GM21737 (cell line): ENCODE measurements around the gene HOATZ.

Experiments used
- ATAC-seq: cut with Tn5 transposase; IDR thresholded peaks from one replicate; pipeline ENCODE4 v1.9.1; 2021; ENCODE audit warnings: mild to moderate bottlenecking, moderate library complexity; ENCODE audit not compliant: unreplicated experiment

The HOATZ gene

DNA sequence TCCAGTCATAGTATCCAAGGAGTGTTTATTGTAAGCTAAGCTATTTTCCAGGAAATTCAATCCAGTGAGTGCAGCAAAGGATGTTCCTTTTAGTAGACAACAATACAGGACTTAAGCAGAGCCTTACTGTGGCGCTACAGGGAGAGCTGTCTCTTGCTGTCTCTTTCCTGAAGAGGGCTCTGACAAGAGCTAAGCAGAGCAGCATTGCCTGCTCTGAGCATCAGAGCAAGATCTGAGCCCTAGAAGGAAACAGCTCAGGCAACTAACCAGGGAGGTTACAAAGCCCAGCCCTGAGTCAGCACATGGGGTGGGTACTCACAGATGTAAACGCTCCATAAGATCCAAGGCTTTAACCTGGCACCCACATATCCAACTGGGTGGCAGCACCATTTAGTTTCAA is 33.9 kb downstream of the HOATZ start:
- ATAC-seq = no peak

GRCh38 chr11:111549196-111549868 is 34.8 kb downstream of the HOATZ start:
- ATAC-seq = no peak

DNA sequence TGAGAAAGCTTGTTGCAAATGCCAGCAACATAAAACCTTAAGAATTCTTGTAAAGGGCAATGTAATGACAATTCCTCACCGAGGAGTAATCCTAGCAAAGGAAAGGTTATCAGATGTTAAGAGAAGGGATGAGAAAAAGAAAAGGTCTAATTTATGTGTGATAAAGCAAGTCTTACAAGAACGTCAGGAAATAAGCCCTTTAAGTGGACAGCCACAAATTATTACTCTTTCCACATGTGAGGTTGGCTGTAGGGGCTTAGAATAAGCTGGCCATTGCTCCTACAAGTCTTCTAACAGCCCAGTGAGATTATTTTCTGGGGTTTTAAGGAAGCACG is 35.3 kb downstream of the HOATZ start:
- no peak for ATAC-seq

GRCh38 chr11:111550258-111550657 is 35.7 kb downstream of the HOATZ start:
- ATAC-seq = no peak

DNA sequence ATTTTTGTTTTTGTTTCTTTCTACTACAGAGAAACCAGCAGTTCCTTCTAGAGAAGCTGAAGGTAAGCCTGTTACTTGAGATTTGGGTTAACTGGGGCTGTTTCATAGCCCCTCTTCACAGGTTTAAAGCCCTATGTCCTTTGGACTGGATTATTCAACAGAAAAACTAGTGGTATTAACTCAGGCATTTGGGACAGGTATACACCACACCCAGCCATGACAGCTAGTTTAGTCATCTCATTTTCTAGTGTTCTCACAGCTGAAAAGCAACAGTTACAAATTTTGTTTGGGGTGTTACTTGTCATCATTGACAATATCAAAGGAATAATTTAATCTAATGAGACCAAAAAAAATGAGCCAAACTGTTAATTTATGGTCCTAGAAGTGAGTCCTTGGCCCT is 40.0 kb downstream of the HOATZ start:
- ATAC-seq = no peak

DNA sequence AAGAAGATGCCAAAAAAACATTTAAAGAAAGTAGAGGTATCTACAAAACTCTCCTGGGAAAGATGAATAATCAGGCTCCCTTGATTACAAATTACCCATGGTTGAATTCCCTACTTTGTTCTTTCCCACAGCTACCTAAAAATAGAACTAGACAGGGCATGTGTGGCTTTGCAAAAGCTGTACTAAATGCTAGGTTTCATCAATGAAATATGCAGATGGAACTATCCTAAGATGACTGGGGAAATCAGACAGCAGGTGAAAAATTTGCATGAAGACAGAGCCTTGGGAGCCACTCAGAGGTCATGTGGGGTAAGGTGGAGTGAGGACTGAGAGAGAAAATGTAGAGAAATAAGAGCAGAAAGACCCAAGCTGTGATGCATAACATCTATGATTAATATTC is 40.7 kb downstream of the HOATZ start:
- no peak for ATAC-seq

DNA sequence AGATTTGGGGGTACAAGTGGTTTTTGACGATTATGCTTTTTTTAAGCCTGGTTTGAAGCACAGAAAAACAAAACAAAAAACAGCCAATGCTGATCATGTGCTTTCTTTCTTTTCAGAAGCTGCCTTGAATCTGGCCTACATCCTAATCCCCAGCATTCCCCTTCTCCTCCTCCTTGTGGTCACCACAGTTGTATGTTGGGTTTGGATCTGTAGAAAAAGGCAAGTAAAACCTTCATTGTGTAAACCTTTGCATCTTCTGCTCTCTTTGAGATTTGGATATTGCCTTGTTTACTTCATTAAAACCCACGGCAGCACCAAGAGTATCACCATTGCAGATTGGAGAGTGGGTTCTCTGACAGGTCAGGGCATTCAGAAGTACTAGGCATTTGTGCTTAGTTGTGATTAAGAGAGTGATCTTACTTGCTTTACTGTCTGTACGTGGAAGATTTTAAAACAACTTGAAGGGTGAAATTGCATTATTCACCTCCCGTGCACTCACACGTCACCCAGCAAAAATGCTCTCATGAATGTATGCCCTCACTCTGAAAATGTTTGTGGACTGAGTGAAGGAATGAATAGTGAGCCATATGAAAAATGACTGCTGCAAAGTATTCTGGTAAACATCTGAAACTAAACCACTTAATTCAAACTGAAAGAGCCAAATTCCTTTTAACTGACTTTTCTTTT is 43.0 kb downstream of the HOATZ start:
- no peak for ATAC-seq

DNA sequence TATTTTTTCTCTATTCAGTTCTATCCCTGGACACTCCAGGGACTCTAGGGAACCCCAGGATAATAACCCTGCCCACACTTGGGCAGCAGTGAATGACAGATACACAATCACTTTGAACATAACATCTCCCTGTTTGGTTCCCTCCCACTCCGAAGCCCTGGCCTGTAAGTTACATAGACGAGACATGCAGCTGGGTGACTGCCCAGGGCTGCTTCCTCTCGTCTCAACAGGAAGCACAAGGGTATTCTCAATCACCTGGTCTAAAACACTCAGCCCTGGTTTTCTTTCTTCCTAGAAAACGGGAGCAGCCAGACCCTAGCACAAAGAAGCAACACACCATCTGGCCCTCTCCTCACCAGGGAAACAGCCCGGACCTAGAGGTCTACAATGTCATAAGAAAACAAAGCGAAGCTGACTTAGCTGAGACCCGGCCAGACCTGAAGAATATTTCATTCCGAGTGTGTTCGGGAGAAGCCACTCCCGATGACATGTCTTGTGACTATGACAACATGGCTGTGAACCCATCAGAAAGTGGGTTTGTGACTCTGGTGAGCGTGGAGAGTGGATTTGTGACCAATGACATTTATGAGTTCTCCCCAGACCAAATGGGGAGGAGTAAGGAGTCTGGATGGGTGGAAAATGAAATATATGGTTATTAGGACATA is 45.4 kb downstream of the HOATZ start:
- no peak for ATAC-seq

DNA sequence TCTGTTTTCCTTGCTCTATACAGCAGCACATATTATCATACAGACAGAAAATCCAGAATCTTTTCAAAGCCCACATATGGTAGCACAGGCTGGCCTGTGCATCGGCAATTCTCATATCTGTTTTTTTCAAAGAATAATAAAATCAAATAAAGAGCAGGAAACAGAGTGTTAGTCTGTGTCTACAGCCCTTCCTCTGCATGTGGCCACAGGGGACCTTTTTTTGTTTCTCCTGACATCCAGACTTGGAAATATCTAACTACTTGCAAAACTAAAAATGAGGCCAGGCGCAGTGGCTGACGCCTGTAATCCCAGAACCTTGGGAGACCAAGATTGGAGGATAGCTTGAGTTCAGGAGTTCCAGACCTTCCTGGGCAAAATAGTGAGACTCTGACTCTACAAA is 46.2 kb downstream of the HOATZ start:
- no peak for ATAC-seq

GRCh38 chr11:111561306-111561705 is 46.7 kb downstream of the HOATZ start:
- ATAC-seq = no peak

DNA sequence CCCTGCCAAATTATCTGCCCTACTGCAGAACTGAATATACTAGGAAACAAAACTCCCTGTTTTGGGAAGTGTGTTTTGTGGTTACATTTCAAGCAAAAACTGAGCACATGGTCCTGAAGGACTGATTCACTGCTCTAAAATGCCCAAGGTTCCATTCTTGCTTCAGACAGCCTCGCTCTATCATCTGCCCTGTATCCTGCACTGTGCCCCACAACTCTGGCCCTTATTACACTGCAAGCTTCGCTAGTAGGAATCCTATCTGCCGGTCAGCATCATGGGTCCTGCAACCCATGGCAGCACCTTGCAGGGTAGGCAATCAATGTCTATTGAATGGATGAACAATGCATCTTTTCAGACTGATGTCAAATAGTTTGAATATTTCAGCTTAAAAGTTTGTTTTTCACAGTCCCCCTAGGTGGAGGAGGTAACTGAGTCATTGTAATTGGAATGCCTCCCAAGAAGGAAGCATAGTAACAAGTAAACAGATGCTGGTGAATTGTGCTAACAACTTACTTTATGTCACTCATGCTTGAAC is 47.3 kb downstream of the HOATZ start:
- no peak for ATAC-seq

GRCh38 chr11:111562692-111563389 is 48.3 kb downstream of the HOATZ start:
- no peak for ATAC-seq

GRCh38 chr11:111565114-111565720 is 50.6 kb downstream of the HOATZ start:
- ATAC-seq = no peak

DNA sequence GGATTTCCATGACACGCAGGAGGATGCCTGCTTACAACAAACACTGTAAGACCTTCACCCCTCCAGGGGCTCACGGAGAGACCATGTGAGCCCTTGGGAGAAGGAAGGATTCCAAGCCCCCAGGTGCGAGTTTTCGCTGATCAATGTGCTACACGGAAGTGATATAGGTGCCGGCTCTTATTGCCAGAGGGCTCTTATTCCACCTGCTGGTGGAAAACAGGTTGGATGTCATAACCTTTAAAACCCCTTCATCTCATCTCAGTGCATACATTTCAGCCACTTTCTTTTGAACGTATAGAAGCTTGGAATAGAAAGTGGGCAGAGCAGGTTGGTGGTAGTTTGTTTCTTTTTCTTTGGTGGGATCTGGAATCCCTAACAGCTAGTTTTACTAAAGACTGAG is 51.7 kb downstream of the HOATZ start:
- no peak for ATAC-seq

GRCh38 chr11:111569476-111569875 is 54.9 kb downstream of the HOATZ start:
- no peak for ATAC-seq

GRCh38 chr11:111570796-111571195 is 56.2 kb downstream of the HOATZ start:
- no peak for ATAC-seq

GRCh38 chr11:111571829-111572501 is 57.4 kb downstream of the HOATZ start:
- no peak for ATAC-seq

GRCh38 chr11:111572581-111572980 is 58.0 kb downstream of the HOATZ start:
- no peak for ATAC-seq

DNA sequence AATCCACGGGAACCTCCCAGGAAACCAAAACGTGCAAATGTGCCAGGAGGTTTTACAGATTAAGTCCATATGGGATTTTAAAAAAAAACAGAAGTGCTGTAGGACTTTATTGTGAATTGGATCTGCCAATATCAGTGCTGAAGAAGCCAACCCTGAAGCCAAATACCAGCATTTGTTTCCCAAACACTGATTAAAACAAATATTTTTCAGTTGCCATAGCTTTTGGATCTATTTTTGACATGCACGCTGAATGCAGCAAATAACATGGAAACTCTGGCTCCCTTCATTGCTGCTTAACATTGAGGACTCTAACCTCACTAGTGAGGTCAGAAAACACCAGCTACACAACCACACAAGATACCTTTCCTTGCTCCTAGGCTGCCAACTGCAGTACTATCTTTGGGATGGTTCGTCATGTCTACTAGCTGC is 59.3 kb downstream of the HOATZ start:
- no peak for ATAC-seq
